ENCODE results near the gene VPS52.

DNA sequence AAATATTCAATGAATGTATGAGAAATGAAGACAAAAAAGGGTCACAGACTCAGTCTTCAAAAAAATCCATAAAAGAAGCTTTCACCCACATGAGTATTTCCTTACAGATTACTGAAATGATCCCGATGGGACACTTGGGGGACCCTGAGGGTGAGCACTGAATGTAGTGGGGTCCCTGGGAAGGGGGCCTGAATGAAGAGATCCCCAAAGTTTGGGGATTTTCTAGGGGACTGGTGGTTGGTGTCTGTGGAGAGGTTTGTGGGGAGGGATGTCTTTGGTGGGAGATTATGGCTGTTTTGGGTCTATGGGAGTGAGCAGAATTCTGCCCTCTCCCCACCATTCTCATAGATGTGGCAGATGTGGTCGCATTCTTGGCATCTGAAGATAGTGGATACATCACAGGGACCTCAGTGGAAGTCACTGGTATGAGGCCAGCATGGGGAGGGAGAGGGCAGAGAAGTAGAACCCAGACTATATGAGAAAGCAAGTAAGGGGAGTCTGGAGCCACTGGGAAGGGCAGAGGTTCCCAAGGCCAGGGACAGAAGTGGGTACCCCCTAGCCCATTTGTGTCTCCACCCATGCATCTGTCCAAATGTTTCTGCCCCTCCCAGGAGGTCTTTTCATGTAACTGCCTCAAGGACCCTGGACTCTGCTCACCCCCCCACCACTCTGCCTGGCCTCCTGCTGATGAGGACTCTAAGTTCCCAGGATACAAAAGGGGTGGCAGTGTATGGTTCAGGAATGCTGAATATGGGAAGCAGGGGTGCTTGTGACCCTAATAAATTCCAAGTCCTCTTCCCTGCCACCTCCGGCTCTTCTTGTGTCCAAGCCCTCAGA, 65.4 kb downstream of the VPS52 start:
- TF ChIP-seq, protein P1, sequence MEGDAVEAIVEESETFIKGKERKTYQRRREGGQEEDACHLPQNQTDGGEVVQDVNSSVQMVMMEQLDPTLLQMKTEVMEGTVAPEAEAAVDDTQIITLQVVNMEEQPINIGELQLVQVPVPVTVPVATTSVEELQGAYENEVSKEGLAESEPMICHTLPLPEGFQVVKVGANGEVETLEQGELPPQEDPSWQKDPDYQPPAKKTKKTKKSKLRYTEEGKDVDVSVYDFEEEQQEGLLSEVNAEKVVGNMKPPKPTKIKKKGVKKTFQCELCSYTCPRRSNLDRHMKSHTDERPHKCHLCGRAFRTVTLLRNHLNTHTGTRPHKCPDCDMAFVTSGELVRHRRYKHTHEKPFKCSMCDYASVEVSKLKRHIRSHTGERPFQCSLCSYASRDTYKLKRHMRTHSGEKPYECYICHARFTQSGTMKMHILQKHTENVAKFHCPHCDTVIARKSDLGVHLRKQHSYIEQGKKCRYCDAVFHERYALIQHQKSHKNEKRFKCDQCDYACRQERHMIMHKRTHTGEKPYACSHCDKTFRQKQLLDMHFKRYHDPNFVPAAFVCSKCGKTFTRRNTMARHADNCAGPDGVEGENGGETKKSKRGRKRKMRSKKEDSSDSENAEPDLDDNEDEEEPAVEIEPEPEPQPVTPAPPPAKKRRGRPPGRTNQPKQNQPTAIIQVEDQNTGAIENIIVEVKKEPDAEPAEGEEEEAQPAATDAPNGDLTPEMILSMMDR (IDR thresholded peaks at IDR 0.05): no peak
- TF ChIP-seq POLR2A (IDR thresholded peaks at IDR 0.05): no peak
